GM12891 (cell line): Measurements from ENCODE around the gene CAMTA1.
"Not testable (repeated sequence)": the region's sequence is repeated elsewhere in the genome, so short reads cannot be mapped to it uniquely, and the experiment has no call there.

Experiments used
- DNase-seq: peaks from one replicate; pipeline ENCODE4 v3.0.0; 2011; ENCODE audit warnings: low spot score; ENCODE audit not compliant: insufficient read length
- FAIRE-seq: peaks from 2 replicates; lab custom pipeline; 2011; peaks lifted over from hg19 to GRCh38; lab: Jason Lieb, UNC
- PAX5 ChIP-seq: IDR thresholded peaks from 2 replicates; pipeline ENCODE4 v1.6.1; 2011; ENCODE audit warnings: low read length, moderate library complexity, mild to moderate bottlenecking; ENCODE audit not compliant: insufficient read depth, severe bottlenecking
- POLR2A ChIP-seq: IDR thresholded peaks from 2 replicates; pipeline ENCODE4 v1.6.1; 2011; ENCODE audit warnings: low read depth, low read length, control low read depth
- POLR2AphosphoS5 ChIP-seq: IDR thresholded peaks from 2 replicates; pipeline ENCODE4 v1.6.1; 2011; ENCODE audit warnings: low read depth, low read length, control low read depth
- POU2F2 ChIP-seq: IDR thresholded peaks from 2 replicates; pipeline ENCODE4 v1.6.1; 2011; ENCODE audit warnings: low read depth, mild to moderate bottlenecking, control low read depth, low read length, moderate library complexity
- SPI1 ChIP-seq: IDR thresholded peaks from 2 replicates; pipeline ENCODE4 v1.6.1; 2011; ENCODE audit warnings: low read depth, low read length, control low read depth
- TAF1 ChIP-seq: IDR thresholded peaks from 2 replicates; pipeline ENCODE4 v1.6.1; 2011; ENCODE audit warnings: low read depth, low read length, control low read depth

Gene CAMTA1

GRCh38 chr1:7783826-7784491 is 998.7 kb downstream of the CAMTA1 start, which contains the start of gene PER3:
Gene PER3, plus strand, starts transcription at chr1:7784291. Its CDS starts 587 bp downstream, at chr1:7784878.
- DNase-seq (peak; percentile 91), FAIRE-seq (peak; percentile 91)
- TF ChIP-seq SPI1 (no peak), PAX5 (no peak), TAF1 (no peak), POLR2AphosphoS5 (no peak), POU2F2 (no peak), POLR2A (no peak)

- DNase-seq (no peak), FAIRE-seq (no peak)
- TF ChIP-seq POLR2A: no peak
- no peak for TF ChIP-seq TAF1
- no peak for TF ChIP-seq PAX5
- TF ChIP-seq POU2F2: no peak
- no peak for TF ChIP-seq SPI1
Measured at GRCh38 chr1:7784492-7785071, 999.3 kb downstream of the CAMTA1 start.

DNA sequence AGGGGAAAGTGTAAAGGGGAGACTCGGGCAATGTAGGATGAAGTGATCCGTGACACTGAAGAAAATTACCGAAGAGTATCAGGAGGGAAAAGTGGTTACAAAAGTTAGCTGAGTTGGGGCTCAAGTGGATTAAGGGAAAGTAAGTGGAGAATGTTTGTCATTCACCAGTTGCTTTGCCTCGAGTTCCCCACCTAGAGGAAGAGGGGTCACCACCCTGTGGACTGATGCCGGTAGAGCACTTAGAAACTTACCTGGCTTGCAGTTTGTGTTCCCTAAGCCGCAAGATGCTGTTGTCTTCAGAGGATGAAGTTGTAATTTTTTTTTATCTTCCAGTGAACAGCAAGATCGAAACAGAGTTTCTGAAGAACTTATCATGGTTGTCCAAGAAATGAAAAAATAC is 999.9 kb downstream of the CAMTA1 start:
- DNase-seq: no peak
- FAIRE-seq: no peak
- TF ChIP-seq POU2F2 (no peak), SPI1 (no peak), POLR2A (no peak)

GRCh38 chr1:7786795-7787194 is 1001.5 kb downstream of the CAMTA1 start:
- DNase-seq: no peak
- no peak for TF ChIP-seq POLR2AphosphoS5
- FAIRE-seq: no peak

- no peak for DNase-seq
- FAIRE-seq: no peak
- TF ChIP-seq POLR2A (no peak), POU2F2 (no peak), POLR2AphosphoS5 (no peak), PAX5 (no peak), TAF1 (no peak), SPI1 (no peak)
Measured at GRCh38 chr1:7789828-7790227, 1004.6 kb downstream of the CAMTA1 start.

DNA sequence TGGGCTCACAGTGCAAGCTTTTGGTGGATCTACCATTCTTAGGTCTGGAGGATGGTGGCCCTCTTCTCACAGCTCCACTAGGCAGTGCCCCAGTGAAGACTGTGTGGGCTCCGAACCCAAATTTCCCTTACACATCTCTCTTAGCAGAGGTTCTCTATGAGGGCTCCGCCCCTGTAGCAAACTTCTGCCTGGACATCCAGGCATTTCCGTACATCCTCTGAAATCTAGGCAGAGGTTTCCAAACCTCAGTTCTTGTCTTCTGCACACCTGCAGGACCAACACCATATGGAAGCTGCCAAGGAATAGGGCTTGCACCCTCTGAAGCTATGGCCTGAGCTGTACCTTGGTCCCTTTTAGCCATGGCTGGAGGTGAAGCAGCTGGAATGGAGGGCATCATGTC is 1005.8 kb downstream of the CAMTA1 start:
- not testable (repeated sequence) for FAIRE-seq

GRCh38 chr1:7795406-7795805 is 1010.2 kb downstream of the CAMTA1 start:
- no peak for DNase-seq
- TF ChIP-seq POU2F2 (no peak), POLR2A (no peak), POLR2AphosphoS5 (no peak), PAX5 (no peak), SPI1 (no peak), TAF1 (no peak)
- FAIRE-seq: no peak

More for the DNA sequence above, 1005.8 kb downstream of the CAMTA1 start:
- not testable (repeated sequence) for DNase-seq

DNA sequence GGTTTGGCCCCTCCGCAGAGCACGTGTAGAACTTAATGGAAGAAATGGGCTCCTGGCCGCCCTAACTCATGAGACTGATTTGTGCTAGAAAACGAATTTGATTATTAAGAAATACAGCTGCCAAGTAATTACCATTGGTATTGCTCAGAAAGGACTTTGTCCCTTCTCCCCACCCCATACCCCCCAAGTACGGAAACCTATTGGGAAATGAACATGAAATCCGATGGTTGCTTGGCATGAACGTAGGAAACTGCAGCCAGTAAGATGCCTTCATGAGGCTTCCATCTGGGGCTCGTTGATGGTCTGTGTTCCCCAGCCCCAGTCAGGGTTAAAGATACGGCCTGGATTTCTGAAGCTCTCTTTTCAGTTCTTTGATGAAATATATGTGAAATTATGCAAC is 1020.2 kb downstream of the CAMTA1 start:
- FAIRE-seq: no peak
- no peak for DNase-seq
- TF ChIP-seq SPI1: no peak
- TF ChIP-seq TAF1: no peak
- TF ChIP-seq POLR2AphosphoS5: no peak
- no peak for TF ChIP-seq PAX5
- no peak for TF ChIP-seq POU2F2
- no peak for TF ChIP-seq POLR2A

DNA sequence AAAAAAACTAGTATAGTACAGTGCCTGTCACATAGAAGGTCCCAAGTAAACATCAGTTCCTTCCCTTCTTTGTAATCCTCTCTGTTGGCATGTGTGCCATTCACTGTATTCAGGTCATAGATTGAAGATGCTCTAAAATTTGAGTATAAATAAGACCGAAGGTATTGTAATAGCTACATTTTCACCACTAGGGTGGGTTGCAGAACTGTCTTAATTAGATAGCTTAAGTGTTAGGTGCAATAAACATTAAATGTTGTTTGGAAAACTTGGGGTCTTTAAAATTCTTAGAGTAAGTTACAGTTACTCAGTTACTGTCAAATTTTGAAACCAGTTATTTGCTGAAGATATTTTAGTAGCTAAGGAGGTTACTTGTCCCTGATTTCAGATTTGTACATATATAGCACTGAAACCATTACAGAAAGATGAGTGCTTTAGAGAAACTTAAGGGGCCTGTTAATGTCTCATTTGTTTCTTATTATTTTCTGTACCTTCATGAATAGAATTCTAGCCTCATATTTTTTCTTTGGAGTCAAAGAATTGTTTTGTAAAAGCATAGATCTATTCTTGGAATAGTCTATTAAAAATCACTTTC is 1023.1 kb downstream of the CAMTA1 start:
- peak; percentile 43 for FAIRE-seq

DNA sequence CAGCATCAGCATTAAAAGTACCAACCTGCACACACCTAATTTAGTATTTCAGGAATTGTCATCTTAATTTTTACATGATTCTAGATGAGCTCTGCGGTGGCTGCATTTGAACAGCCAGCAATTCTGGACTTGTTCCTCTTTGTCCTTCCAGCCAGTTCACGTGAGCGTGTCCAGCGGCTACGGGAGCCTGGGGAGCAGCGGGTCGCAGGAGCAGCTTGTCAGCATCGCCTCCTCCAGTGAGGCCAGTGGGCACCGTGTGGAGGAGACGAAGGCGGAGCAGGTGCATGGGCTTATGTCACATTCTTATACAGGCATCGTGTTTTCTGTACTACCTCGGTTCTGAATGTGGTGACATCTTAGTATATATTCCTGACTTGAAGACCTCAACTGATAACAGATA is 1024.5 kb downstream of the CAMTA1 start:
- FAIRE-seq (no peak), DNase-seq (no peak)
- TF ChIP-seq POLR2AphosphoS5 (no peak), TAF1 (no peak), POU2F2 (no peak), POLR2A (no peak), SPI1 (no peak), PAX5 (no peak)

More for the DNA sequence above, 1023.1 kb downstream of the CAMTA1 start:
- no peak for DNase-seq
- TF ChIP-seq TAF1 (no peak), POU2F2 (no peak), POLR2A (no peak), POLR2AphosphoS5 (no peak), SPI1 (no peak), PAX5 (no peak)
